GM20000 (cell line): ENCODE data around the gene MCF2L.

ENCODE experiments used
- DNase-seq: peaks from one replicate; pipeline ENCODE4 v3.0.0; 2012; ENCODE audit warnings: low spot score
- CTCF ChIP-seq: IDR thresholded peaks from 2 replicates; pipeline ENCODE4 v1.5.1; 2012; ENCODE audit warnings: mild to moderate bottlenecking, control low read depth; ENCODE audit errors: extremely low read depth, missing control alignments

The MCF2L gene

GRCh38 chr13:113006660-113007059 lies 37.6 kb downstream of the MCF2L start:
- no peak for TF ChIP-seq CTCF
- no peak for DNase-seq

- TF ChIP-seq CTCF: no peak
- DNase-seq: no peak
Observed at GRCh38 chr13:113008851-113009250, 39.8 kb downstream of the MCF2L start.

GRCh38 chr13:113009743-113010509 lies 40.9 kb downstream of the MCF2L start:
- DNase-seq: no peak
- TF ChIP-seq CTCF: no peak

GRCh38 chr13:113010510-113010865 lies 41.5 kb downstream of the MCF2L start:
- no peak for DNase-seq
- TF ChIP-seq CTCF: no peak

GRCh38 chr13:113013303-113013702 lies 44.3 kb downstream of the MCF2L start:
- no peak for TF ChIP-seq CTCF
- DNase-seq: no peak

GRCh38 chr13:113013878-113014751 lies 45.1 kb downstream of the MCF2L start:
- TF ChIP-seq CTCF: no peak
- DNase-seq: no peak
